A673 (cell line): Measurements from ENCODE around the gene LITAF. TPM values are rescaled to one million over a fixed set of nuclear protein-coding genes. Genes with fewer than 3 reads are reported as not detected.

ENCODE experiments used
- BruUV-seq: library from RNA; stranded (reverse); fragments of 400-500 nt; replicated peaks from 2 replicates; lab custom pipeline; 2021; lab: Mats Ljungman, UMichigan
- CTCF ChIA-PET: fragments of 300-600 bp; sonication (Branson Sonifier 250); formaldehyde crosslinking; loops from one replicate; lab custom pipeline; 2022; ENCODE audit warnings: antibody characterized with exemption; lab: Charles Lee
- POLR2A ChIA-PET: fragments of 300-600 bp; sonication (Branson Sonifier 250); formaldehyde crosslinking; loops from one replicate; lab custom pipeline; 2022; ENCODE audit warnings: antibody characterized with exemption; ENCODE audit not compliant: low non-redundant PET; lab: Charles Lee
- DNase-seq: peaks from one replicate; pipeline ENCODE4 v3.0.0-alpha.2; 2015; ENCODE audit warnings: low spot score
- H3K27ac ChIP-seq: fragments of 200-600 bp; sonication (generic); 2 replicates; pipeline ENCODE4 v1.5.1; 2016; ENCODE audit warnings: mixed run types, low read depth, mild to moderate bottlenecking, mixed read lengths, antibody characterized with exemption, low read length; ENCODE audit not compliant: poor library complexity, severe bottlenecking
- H3K27me3 ChIP-seq: fragments of 200-600 bp; sonication (generic); replicated peaks from 2 replicates; pipeline ENCODE4 v1.6.1; 2017; ENCODE audit warnings: mixed run types, low read depth, mild to moderate bottlenecking, mixed read lengths, antibody characterized with exemption, low read length; ENCODE audit not compliant: insufficient read depth, poor library complexity
- H3K36me3 ChIP-seq: fragments of 200-600 bp; sonication (generic); 2 replicates; pipeline ENCODE4 v1.6.1; 2016; ENCODE audit warnings: mixed run types, mild to moderate bottlenecking, mixed read lengths, antibody characterized with exemption, low read length; ENCODE audit not compliant: insufficient read depth, poor library complexity, severe bottlenecking
- H3K4me1 ChIP-seq: fragments of 200-600 bp; sonication (generic); 2 replicates; pipeline ENCODE4 v1.6.1; 2017; ENCODE audit warnings: mixed run types, mild to moderate bottlenecking, mixed read lengths, antibody characterized with exemption, low read length; ENCODE audit not compliant: insufficient read depth, poor library complexity, severe bottlenecking
- H3K4me3 ChIP-seq: fragments of 200-600 bp; sonication (generic); 2 replicates; pipeline ENCODE4 v1.5.1; 2016; ENCODE audit warnings: low read depth, mixed run types, mild to moderate bottlenecking, mixed read lengths, low read length; ENCODE audit not compliant: poor library complexity, severe bottlenecking
- H3K9me3 ChIP-seq: fragments of 200-600 bp; sonication (generic); 2 replicates; pipeline ENCODE4 v1.6.1; 2016; ENCODE audit warnings: mixed run types, low read depth, mild to moderate bottlenecking, mixed read lengths, antibody characterized with exemption, low read length; ENCODE audit not compliant: poor library complexity, severe bottlenecking
- CTCF ChIP-seq: fragments of 300-800, 200-600 bp; sonication (generic); conservative IDR thresholded peaks from 2 replicates; pipeline ENCODE4 v1.5.1; 2017; ENCODE audit warnings: low read depth, mild to moderate bottlenecking, antibody characterized with exemption, low read length, moderate library complexity, mixed read lengths
- EZH2 ChIP-seq: fragments of 200-600 bp; sonication (generic); IDR thresholded peaks from 2 replicates; pipeline ENCODE4 v1.6.1; 2017; ENCODE audit warnings: borderline replicate concordance, low read depth, mild to moderate bottlenecking, mixed read lengths, antibody characterized with exemption, low read length; ENCODE audit not compliant: poor library complexity, severe bottlenecking
- intact Hi-C: fragments of 100-400 bp; cut with micrococcal nuclease; formaldehyde crosslinking; loops from one replicate; pipeline ENCODE4 v1.10.0; 2022; ENCODE audit not compliant: unreplicated experiment
- total RNA-seq: library from RNA; stranded (reverse); gene quantifications from 2 replicates; pipeline ENCODE4 v1.2.3, GENCODE V29; 2021

LITAF gene
- total RNA-seq, 1 experiment from 2014 or later, result 6.9 TPM

GRCh38 chr16:11624636-11625607 lies 38.2 kb upstream of the LITAF start:
- no peak overlapping the region for H3K27ac ChIP-seq
- no peak overlapping the region for H3K4me3 ChIP-seq
- H3K27me3 ChIP-seq, result no peaks in the 10 kb centered on the region
- ChIA-PET CTCF (no interaction called here), POLR2A (no interaction called here)
- H3K36me3 ChIP-seq, result no peaks in the 10 kb centered on the region
- intact Hi-C loops, result no loop called here
- no TSS peak for BruUV-seq
- no peaks in the 10 kb centered on the region for H3K9me3 ChIP-seq
- H3K4me1 ChIP-seq, result no peaks in the 10 kb centered on the region
- TF ChIP-seq CTCF (no peak), EZH2 (no peak)
- no peak for DNase-seq

- BruUV-seq, result no TSS peak
- H3K9me3 ChIP-seq, result no peaks in the 10 kb centered on the region
- no peaks in the 10 kb centered on the region for H3K36me3 ChIP-seq
- H3K27ac ChIP-seq, result no peak overlapping the region
- ChIA-PET CTCF (no interaction called here), POLR2A (no interaction called here)
- DNase-seq, result no peak
- no peaks in the 10 kb centered on the region for H3K4me1 ChIP-seq
- no peak for TF ChIP-seq EZH2
- H3K4me3 ChIP-seq, result no peak overlapping the region
- no peaks in the 10 kb centered on the region for H3K27me3 ChIP-seq
- intact Hi-C loops, result no loop called here
Observed at GRCh38 chr16:11624205-11624604, 37.5 kb upstream of the LITAF start.

- Histone ChIP-seq H3K4me3 (no peak overlapping the region), H3K9me3 (no peaks in the 10 kb centered on the region), H3K36me3 (no peaks in the 10 kb centered on the region), H3K27me3 (no peaks in the 10 kb centered on the region), H3K27ac (no peak overlapping the region), H3K4me1 (no peaks in the 10 kb centered on the region)
- DNase-seq, result no peak
- no peak for TF ChIP-seq CTCF
- no peak for TF ChIP-seq EZH2
- intact Hi-C loops, result no loop called here
- ChIA-PET POLR2A (no interaction called here), CTCF (interaction anchor here (0.6 kb wide), 2 partner anchors 163 to 191 kb away, joined by 5 to 16 read pairs; no protein-coding TSS in a partner anchor)
- BruUV-seq, result no TSS peak
Observed at GRCh38 chr16:11621920-11622651, 35.4 kb upstream of the LITAF start.
